ENCODE data around the gene TRIM33. TPM values are rescaled to one million over a fixed set of nuclear protein-coding genes. Genes with fewer than 3 reads are reported as not detected.

Gene TRIM33
- total and polyA plus RNA-seq, 2 experiments from 2014 or later: 50.3 to 51.1 TPM

- H3K36me3 ChIP-seq (ENCODE audit: insufficient read depth): peaks cover 22% of the 10 kb centered on the region; the same call in 1 of the 2 replicates
- peaks cover 34% of the 10 kb centered on the region for H3K36me3 Mint-ChIP-seq (ENCODE audit: low read depth)
- H2AFZ ChIP-seq: no peak overlapping the region
- no peak overlapping the region for H3K27ac ChIP-seq (ENCODE audit: low read depth)
- H3K27me3 Mint-ChIP-seq (ENCODE audit: insufficient read depth, low read depth, poor library complexity): no peaks in the 10 kb centered on the region
- no peaks in the 10 kb centered on the region for H3F3A ChIP-seq (replicated peaks; ENCODE audit: low read depth)
- H3K4me3 Mint-ChIP-seq: no peak overlapping the region
- no peaks in the 10 kb centered on the region for H3K4me1 Mint-ChIP-seq
- no peaks in the 10 kb centered on the region for H4K20me1 ChIP-seq (replicated peaks; ENCODE audit: insufficient read depth)
- no peak for ATAC-seq
- H3K4me2 ChIP-seq: no peak overlapping the region
- DNase-seq (ENCODE audit: low spot score): no peak
- TF ChIP-seq NANOG (IDR thresholded peaks at IDR 0.05; ENCODE audit: borderline replicate concordance) (no peak), ZNF331 (CRISPR knock-in tag; IDR thresholded peaks at IDR 0.05; ENCODE audit: low read depth) (no peak), REST (IDR thresholded peaks at IDR 0.05; ENCODE audit: unreplicated experiment) (no peak), POLR2AphosphoS5 (IDR thresholded peaks at IDR 0.05; ENCODE audit: low read depth) (no peak), ETS1 (IDR thresholded peaks at IDR 0.05) (no peak), STAT1 (IDR thresholded peaks at IDR 0.05; ENCODE audit: unreplicated experiment) (no peak), CTCF (conservative IDR thresholded peaks at IDR 0.05; ENCODE audit: low read depth in 2 of 2) (no peak), CREB1 (CRISPR knock-in tag; IDR thresholded peaks at IDR 0.05; ENCODE audit: low read depth) (no peak), EZH2 (IDR thresholded peaks at IDR 0.05; ENCODE audit: low read depth, unreplicated experiment) (no peak), JUNB (IDR thresholded peaks at IDR 0.05; ENCODE audit: unreplicated experiment) (no peak), ZNF114 (CRISPR knock-in tag; IDR thresholded peaks at IDR 0.05) (no peak), EZH2phosphoT487 (IDR thresholded peaks at IDR 0.05; ENCODE audit: unreplicated experiment) (no peak), ZNF462 (CRISPR knock-in tag; IDR thresholded peaks at IDR 0.05) (no peak)
- no peaks in the 10 kb centered on the region for H3K4me1 ChIP-seq (ENCODE audit: insufficient read depth)
- H3K27me3 ChIP-seq (ENCODE audit: insufficient read depth): no peaks in the 10 kb centered on the region
- no peaks in the 10 kb centered on the region for H3K9me2 ChIP-seq (ENCODE audit: insufficient read depth)
- H3K79me2 ChIP-seq (replicated peaks; ENCODE audit: insufficient read depth): no peaks in the 10 kb centered on the region
- no peak overlapping the region for H3K4me3 ChIP-seq
- H3K9me3 Mint-ChIP-seq: no peaks in the 10 kb centered on the region
- H3K27ac Mint-ChIP-seq: no peak overlapping the region
These were observed 115.1 kb downstream of the TRIM33 start for GRCh38 chr1:114395863-114396262.

All from GM23338 (cell line).